Transverse colon (tissue), 4 donors: ENCODE measurements around the gene GAS7. TPM values are rescaled to one million over a fixed set of nuclear protein-coding genes. Genes with fewer than 3 reads are reported as not detected.

Experiments
- DNase-seq: peaks from one replicate; pipeline ENCODE4 v3.0.0-alpha.2; 2019
- H3K27ac ChIP-seq, 4 donors: fragments of 200-600 bp; sonication (generic); 2 replicates each; pipeline ENCODE4 v1.5.1; 2016 to 2018; ENCODE audit warnings: inconsistent platforms in 4 of 4
- H3K27me3 ChIP-seq: fragments of 200-600 bp; sonication (generic); 2 replicates; pipeline ENCODE4 v1.5.1; 2017; ENCODE audit warnings: inconsistent platforms
- H3K36me3 ChIP-seq, 4 donors: fragments of 200-600 bp; sonication (generic); 2 replicates each; pipeline ENCODE4 v1.5.1; 2017 to 2019; ENCODE audit warnings: inconsistent platforms in 4 of 4
- H3K4me1 ChIP-seq, 4 donors: fragments of 200-600 bp; sonication (generic); 2 replicates each; pipeline ENCODE4 v1.5.1; 2017 to 2020; ENCODE audit warnings: inconsistent platforms in 4 of 4
- H3K4me3 ChIP-seq, 4 donors: fragments of 200-600 bp; sonication (generic); 1 replicate in 1 of 4; 2 replicates in 3 of 4; pipeline versions ENCODE4 v1.5.1 to v1.6.1; 2017 to 2019; ENCODE audit warnings: inconsistent platforms in 4 of 4
- H3K9me3 ChIP-seq, 2 donors: fragments of 200-600 bp; sonication (generic); 2 replicates each; pipeline ENCODE4 v1.5.1; 2017 to 2019; ENCODE audit warnings: inconsistent platforms in 2 of 2
- CTCF ChIP-seq, 5 experiments: fragments of 200-600 bp in 3 of 5; fragments of 450-650 bp in 2 of 5; sonication (generic) in 3 of 5; IDR thresholded peaks; 1 replicate in 2 of 5; 2 replicates in 3 of 5; pipeline ENCODE4 v1.5.1; 2016 to 2017; ENCODE audit warnings: antibody characterized with exemption in 5 of 5, inconsistent platforms in 3 of 5, mild to moderate bottlenecking in 2 of 5, moderate library complexity in 1 of 5
- EP300 ChIP-seq: sonication (generic); formaldehyde crosslinking; IDR thresholded peaks from one replicate; pipeline ENCODE4 v1.6.1; 2017; ENCODE audit warnings: antibody characterized with exemption, low read depth
- POLR2A ChIP-seq: fragments of 450-650 bp; IDR thresholded peaks from one replicate; pipeline ENCODE4 v1.6.1; 2016; ENCODE audit warnings: antibody characterized with exemption, mild to moderate bottlenecking, moderate library complexity
- POLR2AphosphoS5 ChIP-seq, 3 donors: sonication (generic); formaldehyde crosslinking; IDR thresholded peaks; one replicate each; pipeline ENCODE4 v1.6.1; 2016; ENCODE audit warnings: antibody characterized with exemption in 3 of 3
- WGBS, 2 donors: methylation state at CpG; one replicate each; pipeline ENCODE4 v1.1.5; 2018; ENCODE audit warnings: low coverage in 1 of 2; 5-methylcytosine and 5-hydroxymethylcytosine counted together
- in situ Hi-C, 4 donors: fragments of 200-750 bp; cut with MboI; loops; one replicate each; pipeline versions ENCODE4 v1.15.0 to v1.15.1; 2017; ENCODE audit warnings: low sequenced_read_pairs in 3 of 4, low pct_ligation_motif_present in 1 of 4, low pct_unique_long_range_greater_than_20kb in 1 of 4
- intact Hi-C: fragments of 100-400 bp; cut with DNase I; formaldehyde crosslinking; loops from one replicate; pipeline ENCODE4 v1.15.1; 2023; ENCODE audit warnings: low total_unique reads
- total RNA-seq, 4 donors: library from RNA; depleted of rRNA; stranded (reverse); fragments of >200 nt; gene quantifications; one replicate each; pipeline ENCODE4 v1.1.0, GENCODE V29; 2016

The GAS7 gene
- total RNA-seq, 4 donors from 2014 or later, result 9.2 to 59.1 (median 15.2) TPM

- H3K27me3 ChIP-seq, result no peaks in the 10 kb centered on the region
- no peak for TF ChIP-seq EP300
- no peak for TF ChIP-seq CTCF (IDR thresholded peaks at IDR 0.05)
- no peak for TF ChIP-seq POLR2A
- no peak for TF ChIP-seq POLR2AphosphoS5 (IDR thresholded peaks at IDR 0.05)
- intact Hi-C loops (no loop called here), in situ Hi-C loops (no loop called here)
- H3K4me1 ChIP-seq, result peaks cover 0 to 8% (median 2%) of the 10 kb centered on the region in 4 donors
- WGBS, 2 donors, result 90 to 92% methylated on average over 5 to 9 of the region's 10 CpGs
- H3K9me3 ChIP-seq, result no peaks in the 10 kb centered on the region
- H3K36me3 ChIP-seq, result no peaks in the 10 kb centered on the region
- H3K27ac ChIP-seq, result no peak overlapping the region
- H3K4me3 ChIP-seq, result no peak overlapping the region
- no peak for DNase-seq
These were observed 221.9 kb downstream of the GAS7 start for GRCh38 chr17:9976283-9977179.

DNA sequence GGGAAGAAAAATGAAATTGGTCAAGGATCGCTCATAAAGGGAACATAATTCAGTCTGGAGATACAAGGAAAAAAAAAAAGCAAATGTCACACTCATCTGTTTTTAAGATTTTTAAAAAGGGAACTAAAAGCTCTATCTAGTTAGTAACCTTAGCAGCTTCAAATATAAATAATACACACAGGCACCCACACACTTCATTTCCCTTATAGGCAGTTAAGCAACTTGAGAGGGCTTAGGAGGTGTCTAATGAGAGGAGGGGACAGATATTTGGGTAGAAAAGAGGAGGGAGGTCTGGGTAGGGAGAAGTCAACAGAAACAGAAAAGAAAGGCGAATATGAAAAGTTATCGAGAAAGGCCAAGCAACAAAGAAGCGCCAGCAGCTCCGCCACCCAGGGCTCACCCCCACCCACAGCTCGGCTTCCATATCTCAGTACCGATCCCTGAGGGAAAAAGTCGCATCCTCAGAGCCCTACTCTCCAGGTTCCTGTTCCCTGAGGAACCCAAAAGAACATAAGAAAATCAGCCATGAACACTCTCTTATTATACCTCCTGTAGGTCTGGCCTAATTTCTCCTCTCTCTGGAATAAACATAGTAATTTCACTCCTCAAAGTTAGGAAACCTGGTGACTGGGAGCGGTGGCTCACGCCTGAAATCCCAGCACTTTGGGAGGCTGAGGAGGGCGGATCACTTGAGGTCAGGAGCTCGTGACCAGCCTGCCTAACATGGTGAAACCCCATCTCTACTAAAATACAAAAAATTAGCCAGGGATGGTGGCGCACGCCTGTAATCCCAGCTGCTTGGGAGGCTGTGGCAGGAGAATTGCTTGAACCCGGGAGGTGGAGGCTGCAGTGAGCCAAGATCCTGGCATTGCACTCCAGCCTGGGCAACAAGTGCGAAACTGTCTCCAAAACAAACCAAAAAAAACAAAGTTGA lies 223.7 kb downstream of the GAS7 start:
- no peaks in the 10 kb centered on the region for H3K27me3 ChIP-seq
- no peak for TF ChIP-seq CTCF (IDR thresholded peaks at IDR 0.05)
- TF ChIP-seq POLR2A, result no peak
- TF ChIP-seq EP300, result no peak
- no peak for TF ChIP-seq POLR2AphosphoS5 (IDR thresholded peaks at IDR 0.05)
- no peaks in the 10 kb centered on the region for H3K36me3 ChIP-seq
- no peaks in the 10 kb centered on the region for H3K9me3 ChIP-seq
- in situ Hi-C loops, result loop anchor here in 1 of 4 donors (25.0 kb wide), 1 partner anchor 238 kb away; no protein-coding TSS in a partner anchor
- 84 to 90% methylated on average over 8 to 16 of the region's 16 CpGs for WGBS, 2 donors
- peaks cover 0 to 8% (median 2%) of the 10 kb centered on the region in 4 donors for H3K4me1 ChIP-seq
- no peak for DNase-seq
- H3K4me3 ChIP-seq, result no peak overlapping the region
- intact Hi-C loops, result no loop called here
- peak overlapping the region; percentile 16 to 51 (median 34) for H3K27ac ChIP-seq

DNA sequence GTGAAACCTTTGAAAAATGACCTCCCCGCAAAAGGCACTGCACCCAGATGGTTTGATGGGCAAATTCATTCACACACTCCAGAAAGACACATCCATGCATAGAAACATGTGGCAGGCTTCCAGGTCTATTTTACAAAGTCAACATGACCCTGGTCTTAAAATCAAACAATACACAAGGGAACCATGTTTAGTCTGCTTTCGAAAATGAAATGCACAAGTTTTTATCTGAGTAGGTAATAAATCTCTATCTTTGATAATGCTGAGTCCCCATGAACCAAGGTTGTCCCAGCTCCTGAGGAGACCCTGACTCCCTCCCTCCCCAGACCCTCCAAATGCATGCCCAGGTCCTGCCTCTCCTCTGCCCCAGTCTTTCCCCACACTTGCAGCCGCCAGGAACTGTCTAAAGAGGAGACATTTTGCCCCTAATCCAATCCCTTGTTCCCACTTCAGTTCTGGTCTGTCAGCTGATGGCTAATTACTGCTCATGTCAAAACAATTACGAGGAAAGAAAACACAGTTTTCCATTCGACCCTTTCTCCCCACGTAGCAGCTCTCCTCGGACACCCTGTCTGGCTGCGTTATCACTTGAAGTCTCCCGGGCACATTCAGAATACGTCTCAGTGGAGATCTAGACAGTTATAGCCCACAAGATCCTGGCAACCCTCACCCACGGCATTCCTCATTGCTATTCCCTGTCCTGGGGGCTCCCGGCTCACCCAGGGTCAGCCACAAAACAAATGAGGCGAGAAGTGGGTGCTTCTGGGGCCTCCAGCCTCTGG lies 224.5 kb downstream of the GAS7 start:
- intact Hi-C loops (no loop called here), in situ Hi-C loops (loop anchor here in 1 of 4 donors (25.0 kb wide), 1 partner anchor 238 kb away; no protein-coding TSS in a partner anchor)
- no peak for DNase-seq
- peak overlapping the region in 3 of 4 donors; percentile 32 to 51 (median 37) for H3K27ac ChIP-seq
- no peak for TF ChIP-seq EP300
- TF ChIP-seq POLR2A, result no peak
- no peak for TF ChIP-seq POLR2AphosphoS5 (IDR thresholded peaks at IDR 0.05)
- TF ChIP-seq CTCF (IDR thresholded peaks at IDR 0.05), result no peak
- peaks cover 0 to 8% (median 2%) of the 10 kb centered on the region in 4 donors for H3K4me1 ChIP-seq
- H3K27me3 ChIP-seq, result no peaks in the 10 kb centered on the region
- H3K9me3 ChIP-seq, result no peaks in the 10 kb centered on the region
- 43 to 53% methylated on average over 8 to 13 of the region's 13 CpGs for WGBS, 2 donors
- no peak overlapping the region for H3K4me3 ChIP-seq
- no peaks in the 10 kb centered on the region for H3K36me3 ChIP-seq
